GM18519 (cell line): ENCODE results near the gene RAB3D.
"Not testable (repeated sequence)": the region's sequence is repeated elsewhere in the genome, so short reads cannot be mapped to it uniquely, and the experiment has no call there.

Source experiments
- ATAC-seq: cut with Tn5 transposase; IDR thresholded peaks from one replicate; pipeline ENCODE4 v1.9.1; 2021; ENCODE audit warnings: mild to moderate bottlenecking, moderate library complexity; ENCODE audit not compliant: unreplicated experiment, low FRiP score

The RAB3D gene

DNA sequence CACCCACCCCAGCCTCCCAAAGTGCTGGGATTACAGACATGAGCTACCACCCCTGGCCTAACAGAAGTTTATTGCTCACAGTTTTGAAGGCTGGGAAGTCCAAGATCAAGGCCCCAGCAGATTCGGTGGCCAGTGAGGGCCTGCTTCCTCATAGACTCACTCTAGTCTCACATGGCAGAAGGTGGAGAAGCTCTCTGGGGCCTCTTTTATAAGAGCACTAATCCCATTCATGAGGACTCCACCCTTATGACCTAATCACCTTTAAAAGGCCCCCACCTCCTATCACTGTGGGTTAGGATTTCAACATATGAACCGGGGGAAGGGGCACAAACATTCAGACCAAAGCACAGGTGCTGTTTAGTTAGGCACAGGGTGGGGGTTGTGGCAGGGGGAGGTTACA is 28.1 kb upstream of the RAB3D start:
- no peak for ATAC-seq

DNA sequence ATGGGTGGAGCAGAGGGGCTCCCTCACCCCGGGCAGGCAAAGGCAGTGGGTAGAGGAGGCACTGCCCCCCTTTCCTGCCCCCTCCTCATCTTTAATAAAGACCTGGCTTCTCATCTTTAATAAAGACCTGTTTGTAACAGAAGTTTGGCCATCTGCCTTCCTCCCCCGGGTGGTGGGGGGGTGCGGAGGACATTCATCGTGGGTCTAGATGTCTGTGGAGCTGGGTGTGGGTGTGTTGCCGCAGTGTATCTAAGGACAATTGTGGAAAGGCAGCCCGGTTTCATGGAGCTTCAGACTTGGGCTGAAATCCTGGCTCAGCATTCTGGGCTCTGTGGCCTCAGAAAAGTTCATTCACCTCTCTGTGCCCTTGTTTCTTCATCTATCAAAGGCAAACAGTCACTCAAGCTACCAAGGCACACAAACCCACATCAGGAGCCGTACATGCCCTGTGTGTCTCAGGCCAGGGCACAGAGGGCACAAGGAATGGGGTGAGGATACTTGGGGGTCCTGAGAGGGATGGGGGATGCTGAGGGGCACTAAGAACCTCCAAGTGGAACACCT is 26.2 kb upstream of the RAB3D start:
- ATAC-seq: no peak

DNA sequence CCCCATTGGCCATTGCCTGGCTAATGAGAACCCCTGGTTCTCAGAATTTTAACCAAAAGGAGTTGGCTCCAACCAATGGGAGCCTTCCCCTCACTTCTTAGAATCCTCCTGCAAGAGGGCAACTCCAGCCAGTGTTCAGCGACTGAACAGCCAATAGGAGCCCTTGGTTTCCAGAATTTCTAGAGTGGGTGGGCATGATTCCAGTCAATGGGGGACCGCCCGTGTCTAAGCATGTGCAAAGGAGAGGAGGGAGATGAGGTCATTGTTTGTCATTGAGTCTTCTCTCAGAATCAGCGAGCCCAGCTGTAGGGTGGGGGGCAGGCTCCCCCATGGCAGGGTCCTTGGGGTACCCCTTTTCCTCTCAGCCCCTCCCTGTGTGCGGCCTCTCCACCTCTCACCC is 25.5 kb upstream of the RAB3D start:
- no peak for ATAC-seq

DNA sequence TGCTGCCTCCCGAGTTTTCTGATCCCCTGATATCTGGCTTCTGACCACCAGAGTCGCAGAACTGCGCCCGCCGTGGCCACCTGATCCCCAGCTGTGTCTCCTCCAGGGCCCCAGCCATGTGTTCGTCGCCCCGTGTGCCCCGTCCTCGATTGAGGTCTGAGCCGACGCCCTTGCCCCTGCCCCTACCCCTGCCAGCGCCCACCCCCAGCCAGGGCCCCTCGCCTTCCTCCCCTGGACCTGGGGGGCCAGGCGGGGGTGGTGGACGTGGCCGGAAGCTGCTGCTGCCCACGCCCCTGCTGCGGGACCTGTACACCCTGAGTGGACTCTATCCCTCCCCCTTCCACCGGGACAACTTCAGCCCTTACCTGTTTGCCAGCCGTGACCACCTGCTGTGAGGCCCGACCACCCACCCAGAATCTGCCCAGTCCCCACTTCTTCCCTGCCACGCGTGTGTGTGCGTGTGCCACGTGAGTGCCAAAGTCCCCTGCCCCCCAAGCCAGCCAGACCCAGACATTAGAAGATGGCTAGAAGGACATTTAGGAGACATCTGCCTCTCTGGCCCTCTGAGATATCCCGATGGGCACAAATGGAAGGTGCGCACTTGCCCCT is 24.9 kb upstream of the RAB3D start:
- no peak for ATAC-seq

DNA sequence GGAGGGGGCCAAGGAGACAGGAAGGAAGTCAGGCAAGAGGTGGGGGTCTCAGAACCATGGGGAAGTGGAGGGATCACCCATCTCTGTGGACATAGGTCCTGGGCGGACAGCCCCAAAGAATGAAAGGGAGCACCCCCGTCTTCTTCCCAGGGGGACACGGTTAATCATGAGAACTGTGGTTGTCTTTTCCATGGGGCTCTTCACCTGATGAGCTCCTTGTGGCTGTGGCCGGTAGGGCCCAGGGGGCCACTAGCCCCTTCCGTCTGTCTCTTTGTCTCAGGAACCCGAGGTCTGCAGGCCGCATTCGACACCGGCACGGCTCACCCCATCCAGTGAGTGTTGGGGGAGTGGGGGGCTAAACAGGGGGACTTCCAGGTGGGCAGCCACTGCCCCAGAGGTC is 24.4 kb upstream of the RAB3D start:
- ATAC-seq: no peak

DNA sequence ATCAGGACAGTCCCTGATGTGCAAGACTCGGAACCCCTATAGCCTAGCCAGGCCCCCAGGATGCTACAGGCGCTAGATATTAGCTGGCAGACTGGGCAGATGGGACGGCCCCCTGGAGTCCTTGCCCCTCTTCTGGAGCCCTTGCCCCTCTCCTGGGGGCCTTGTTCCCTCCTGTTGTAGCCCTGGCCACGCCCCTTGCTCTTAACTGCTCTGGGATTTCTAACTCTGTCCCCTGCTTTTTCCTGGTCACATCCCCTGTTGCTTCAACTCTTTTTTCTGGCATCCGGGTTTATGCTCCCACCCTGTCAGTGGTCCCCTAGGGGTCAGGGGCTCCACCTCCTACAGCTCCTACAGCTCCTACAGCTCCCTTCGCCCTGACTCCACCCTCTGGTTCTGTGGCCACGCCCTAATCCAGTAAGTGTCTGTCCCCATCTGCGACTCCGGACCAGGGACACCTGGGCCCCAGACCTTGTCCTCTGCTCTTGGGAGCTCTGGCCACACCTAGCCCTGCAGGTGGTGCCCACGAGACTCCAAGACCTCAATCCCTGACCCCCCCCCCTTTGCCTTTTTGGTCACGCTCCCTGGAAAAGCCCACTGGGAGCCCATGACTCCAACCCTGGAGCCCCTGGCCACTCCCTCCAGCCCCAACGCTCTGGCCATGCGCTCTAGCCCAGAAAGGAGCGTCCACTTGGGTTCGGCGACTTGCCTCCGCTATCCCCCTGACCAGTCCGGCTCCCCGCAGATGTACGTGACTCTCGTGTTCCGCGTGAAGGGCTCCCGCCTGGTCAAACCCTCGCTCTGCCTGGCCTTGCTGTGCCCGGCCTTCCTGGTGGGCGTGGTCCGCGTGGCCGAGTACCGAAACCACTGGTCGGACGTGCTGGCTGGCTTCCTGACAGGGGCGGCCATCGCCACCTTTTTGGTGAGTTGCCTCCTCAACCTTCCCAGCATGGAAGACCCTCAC is 22.6 kb upstream of the RAB3D start:
- ATAC-seq: no peak

DNA sequence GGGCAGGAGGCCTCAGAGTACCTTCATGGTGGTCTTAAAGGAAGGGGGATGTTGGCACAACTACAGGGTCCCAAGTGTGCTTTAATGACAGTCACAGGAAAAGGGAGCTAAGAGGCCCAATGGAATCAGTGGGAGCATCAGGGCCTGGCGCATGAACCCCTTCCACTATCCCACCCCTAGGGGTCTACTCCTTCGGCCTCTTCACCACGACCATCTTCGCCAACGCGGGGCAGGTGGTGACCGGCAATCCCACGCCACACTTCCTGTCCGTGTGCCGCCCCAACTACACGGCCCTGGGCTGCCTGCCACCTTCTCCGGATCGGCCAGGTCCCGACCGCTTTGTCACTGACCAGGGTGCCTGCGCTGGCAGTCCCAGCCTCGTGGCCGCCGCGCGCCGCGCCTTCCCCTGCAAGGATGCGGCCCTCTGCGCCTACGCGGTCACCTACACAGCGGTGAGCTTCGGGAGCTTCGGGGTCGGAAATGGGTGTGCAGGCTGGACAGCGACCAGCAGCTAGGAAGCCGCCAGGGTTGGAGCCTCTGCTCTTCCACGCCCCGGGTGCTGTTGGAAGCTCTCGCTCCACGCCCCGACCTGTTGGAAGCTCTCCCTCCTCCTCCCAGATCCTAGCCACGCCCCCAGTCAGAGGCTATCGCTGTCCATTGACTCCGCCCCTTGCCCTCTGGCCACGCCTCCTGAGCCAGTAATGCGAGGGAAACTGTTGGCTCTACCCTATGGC is 21.7 kb upstream of the RAB3D start:
- ATAC-seq: no peak

DNA sequence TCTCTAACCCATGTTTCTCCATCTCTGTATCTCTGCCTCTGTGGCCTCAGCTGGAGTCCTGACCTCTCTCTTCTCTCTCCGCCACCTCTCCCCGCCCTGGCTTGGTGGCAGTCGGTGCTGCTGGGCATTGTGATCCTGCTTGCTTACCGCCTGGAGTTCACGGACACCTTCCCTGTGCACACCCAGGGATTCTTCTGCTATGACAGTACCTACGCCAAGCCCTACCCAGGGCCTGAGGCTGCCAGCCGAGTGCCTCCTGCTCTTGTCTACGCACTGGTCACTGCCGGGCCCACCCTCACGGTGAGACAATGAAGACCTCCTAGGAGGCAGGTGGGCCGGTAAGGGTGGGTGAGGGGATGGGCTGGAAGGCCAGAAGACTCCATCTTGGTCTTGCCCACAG is 20.0 kb upstream of the RAB3D start:
- no peak for ATAC-seq

DNA sequence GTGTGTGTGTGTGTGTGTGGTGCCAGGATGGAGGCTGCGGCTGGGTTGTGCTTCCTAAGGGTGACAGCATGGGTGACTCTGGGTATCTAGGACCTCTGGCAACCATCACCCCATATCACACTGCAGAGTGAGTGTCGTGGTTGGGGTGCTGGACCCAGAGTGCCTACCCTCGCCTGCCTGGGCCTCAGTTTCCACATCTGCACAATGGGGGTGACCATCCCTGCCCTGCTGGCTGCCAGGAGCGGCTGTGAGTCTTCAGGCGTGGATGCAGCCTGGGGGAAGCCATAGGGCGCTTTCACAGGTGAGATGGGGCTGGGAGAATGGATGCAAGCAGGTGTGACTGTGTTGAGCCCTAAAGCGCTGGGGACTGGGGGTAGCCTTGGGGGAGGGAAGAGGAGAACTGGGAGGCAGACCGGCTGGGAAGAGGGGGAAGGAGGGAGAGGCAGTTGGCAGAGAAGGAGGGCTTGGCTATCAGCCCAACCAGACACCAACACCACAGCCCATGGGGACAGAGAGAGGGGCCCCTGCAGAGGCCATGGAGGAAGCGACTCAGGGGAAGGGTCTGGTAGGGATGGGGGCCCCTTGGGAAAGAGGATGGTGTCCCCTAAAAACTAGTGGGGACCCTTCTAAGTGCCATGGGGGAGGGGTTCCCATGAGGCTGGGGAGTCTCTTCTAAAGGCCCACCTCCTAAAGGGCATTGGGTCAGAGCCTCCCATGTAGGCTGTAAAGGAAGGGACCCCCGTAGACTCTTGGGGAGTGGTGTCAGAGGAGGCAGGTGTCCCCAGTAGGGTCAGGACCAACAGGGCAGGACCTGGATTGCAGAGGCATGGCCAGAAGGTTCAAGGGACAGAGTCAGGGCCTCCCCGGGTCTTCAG is 17.5 kb upstream of the RAB3D start:
- ATAC-seq: no peak

DNA sequence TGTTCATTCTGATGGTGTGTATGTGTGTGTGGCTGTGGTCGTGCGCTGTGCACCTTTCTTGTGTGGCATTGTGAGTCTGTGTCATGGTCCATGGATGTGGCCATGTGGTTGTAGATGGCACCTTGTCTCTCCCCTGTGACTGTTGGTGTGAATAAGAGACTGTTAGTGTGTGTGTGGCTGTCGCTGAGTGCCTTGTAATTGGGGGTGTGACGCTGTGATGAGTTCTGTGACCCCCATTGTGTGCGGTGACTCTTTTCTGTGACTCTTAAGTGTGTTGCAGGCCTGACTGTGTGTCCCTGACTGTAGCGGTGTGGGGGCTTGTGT is 16.6 kb upstream of the RAB3D start:
- no peak for ATAC-seq

DNA sequence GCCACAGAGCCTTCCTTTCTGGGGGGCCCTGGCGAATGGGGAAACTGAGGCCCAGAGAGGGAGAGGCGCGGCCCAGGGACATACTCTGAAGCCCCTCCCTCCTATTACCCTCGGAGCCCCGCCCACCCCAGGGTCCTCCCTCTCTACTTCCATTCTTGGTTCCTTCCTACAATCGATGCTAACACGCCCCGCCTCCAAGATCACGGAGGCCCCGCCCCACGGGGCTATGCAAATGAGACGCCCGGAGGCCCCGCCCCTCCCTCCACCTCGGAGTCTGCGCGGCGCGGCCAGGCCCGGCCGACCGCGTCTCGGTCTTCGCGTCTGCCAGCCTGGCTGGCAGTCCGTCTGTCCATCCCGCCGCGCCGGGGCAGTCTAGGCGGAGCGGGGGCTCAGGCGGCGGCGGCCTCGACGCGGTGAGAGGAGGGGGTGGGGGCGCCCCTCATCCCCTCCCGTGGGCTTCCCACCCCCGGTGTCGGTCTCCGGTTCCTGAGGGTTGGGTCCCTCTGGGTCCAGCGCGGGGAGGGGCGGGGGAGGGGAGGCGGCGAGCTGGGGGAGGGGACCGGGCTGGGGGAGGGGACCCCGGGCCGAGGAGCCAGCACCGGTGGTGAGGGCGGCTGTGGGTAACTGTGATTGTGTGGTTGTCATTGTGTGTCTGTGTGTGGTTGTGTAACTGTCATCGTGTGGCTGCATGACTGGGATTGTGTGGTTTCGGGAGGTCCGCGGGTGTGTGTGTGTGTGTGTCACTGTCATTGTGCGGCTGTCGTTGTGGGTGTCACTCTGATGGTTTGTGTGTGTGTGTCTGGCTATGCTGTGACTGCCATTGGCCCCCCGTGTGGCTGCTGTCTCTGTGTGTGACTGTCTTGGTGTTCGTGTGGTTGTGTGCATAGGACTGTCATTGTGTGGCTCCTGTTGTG is 16.0 kb upstream of the RAB3D start, which contains the start of gene PLPPR2:
PLPPR2 (plus strand) TSS at position 273 of the 914 bp plus-strand sequence. CDS start 2,242 bp downstream, outside the sequence.
- no peak for ATAC-seq

DNA sequence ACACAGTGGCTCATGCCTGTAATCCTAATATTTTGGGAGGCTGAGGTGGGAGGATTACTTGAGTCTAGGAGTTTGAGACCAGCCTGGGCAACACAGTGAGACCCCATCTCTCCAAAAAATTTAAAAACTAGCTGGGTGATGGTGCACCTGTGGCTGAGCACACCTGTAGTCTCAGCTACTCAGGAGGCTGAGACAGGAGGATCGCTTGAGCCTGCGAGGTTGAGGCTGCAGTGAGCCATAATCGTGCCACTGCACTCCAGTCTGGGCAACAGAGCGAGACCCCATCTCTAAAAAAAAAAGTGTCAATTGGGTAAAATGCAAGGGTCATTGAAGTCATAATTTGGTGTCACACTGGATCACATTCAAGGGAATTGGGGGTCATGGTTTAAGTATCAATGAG is 14.6 kb upstream of the RAB3D start:
- ATAC-seq: not testable (repeated sequence)

DNA sequence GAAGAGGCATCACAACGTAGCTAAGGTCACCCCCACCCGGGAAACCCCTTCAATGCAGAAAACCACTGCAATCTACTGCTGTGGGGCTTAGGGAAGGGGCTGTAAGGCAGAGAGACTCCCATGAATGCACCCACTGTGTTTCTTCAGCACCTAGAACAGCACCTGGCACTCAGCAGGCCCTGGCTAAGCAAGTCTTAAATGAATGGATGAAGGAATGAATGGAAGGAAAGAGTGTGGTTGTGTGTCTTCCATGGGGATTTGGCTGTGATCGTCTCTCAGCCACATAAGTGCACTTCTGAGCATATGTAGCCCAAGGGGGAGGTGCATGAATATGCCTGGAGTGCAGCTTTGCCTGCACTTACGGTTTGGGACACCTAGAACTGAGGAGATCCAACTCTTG is 9.7 kb upstream of the RAB3D start:
- ATAC-seq: no peak

DNA sequence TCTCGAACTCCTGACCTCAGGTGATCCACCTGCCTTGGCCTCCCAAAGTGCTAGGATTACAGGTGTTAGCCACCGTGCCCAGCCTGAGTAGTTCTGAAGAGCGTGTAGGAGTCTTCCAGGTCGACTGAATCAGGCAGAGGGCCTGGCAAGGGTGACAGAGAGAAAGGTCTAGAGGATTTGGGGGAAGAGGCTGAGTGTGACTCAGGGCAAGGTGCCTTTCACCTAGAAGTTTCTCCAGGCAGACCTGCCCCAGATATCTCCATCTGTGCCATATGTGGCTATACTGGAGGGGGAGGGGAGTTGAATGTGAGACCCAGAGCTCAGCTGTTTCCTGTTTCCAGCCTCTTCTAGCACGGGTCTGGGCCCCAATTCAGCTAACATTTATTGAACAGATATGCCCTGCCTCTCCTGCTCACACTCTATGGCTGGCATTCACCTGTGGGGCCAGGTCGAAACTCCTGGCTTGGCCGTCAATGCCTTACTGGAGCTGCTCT is 8.1 kb upstream of the RAB3D start:
- ATAC-seq: no peak

DNA sequence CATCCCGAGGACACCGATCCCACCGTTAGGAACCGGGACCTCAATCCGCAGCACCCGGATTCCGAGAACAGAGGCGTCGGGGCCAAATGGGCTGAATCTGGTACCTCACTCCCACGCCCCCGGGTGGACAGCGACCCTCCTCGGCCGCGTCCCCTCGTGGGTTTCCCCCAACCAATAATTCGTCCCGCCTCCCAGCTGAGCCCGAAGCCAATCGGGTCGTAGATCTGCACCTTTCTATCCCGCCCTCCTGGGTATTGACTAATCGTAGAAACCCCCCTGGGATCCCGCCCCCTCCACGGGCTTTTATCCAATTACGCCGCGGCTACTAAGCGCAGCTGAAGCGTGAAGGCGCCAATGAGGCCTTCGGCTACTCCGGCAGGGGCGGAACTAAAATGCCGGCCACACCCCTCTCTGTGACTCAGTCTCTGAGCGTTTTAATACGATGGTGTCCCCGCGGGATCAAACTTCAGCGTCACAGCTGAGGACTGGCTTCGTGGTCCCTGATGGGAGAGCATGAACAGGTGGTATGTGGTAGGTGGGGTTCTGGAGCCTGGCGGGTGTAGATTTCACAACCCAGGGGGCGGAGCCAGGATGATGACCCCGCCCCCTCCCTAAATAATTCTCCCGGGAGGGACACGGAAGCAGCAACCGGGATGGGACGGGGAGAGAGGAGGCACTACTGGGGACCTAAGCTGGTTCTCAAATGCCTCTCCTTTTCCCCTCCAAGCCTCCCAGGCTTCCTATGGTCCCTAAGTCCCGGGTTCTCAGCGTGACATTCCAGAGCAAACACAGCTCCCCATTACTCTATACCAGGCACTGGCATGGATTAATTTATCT is 6.9 kb upstream of the RAB3D start, which contains the start of the genes CCDC159 and TMEM205:
CCDC159 (plus strand) TSS at position 416 of the 837 bp plus-strand sequence; CDS start at position 504, 88 bp downstream.
TMEM205 (minus strand) TSS at position 165 of the 837 bp plus-strand sequence. CDS start 649 bp downstream, outside the sequence.
- ATAC-seq: peak; percentile 81

DNA sequence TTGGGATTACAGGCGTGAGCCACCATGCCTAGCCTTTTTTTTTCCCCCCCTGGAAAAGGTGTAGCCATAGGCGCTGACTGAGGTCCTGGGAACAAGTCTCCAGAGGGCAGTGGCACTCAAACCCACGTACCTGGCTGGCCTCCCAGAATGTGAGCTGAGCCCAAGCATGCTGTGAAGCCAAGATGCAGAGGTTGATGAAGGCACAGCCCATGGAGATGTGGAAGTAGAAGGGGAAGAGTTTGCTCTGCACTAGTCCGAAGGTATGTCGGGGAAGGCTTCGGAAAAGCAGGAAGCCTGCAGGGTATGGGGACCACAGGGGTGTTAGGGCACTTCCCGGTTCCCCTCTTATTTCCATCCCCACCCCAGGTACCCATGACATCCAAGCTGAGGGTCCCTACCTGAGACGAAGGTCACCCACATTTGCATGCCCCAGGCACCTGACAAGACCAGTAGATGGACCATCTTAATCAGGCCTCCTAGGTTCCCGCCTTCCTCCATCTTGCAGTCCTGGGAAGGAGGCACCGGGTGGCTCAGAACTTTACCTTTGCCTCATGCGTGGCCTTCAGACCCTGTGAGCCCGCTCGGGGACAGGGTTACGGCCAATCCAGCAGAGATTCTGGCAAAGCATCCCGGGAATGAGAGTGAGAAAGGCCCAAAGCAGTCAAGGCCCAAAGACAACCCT is 5.8 kb upstream of the RAB3D start:
- no peak for ATAC-seq

DNA sequence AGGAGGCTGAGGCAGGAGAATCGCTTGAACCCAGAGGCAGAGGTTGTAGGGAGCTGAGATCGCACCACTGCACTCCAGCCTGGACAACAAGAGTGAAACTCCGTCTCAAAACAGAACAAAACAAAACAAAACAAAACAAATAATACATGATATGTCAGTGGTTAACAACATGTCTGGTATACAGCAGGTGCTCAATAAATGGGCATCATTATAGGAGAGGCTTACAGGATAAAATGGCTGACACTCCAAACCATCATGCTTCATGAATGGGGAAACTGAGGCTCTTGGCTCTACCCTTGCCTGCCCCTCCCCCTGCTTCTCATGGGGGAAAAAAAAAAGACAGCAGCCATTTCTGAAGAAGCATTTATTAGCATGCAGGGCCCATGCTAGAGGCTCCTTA is 3.0 kb upstream of the RAB3D start:
- ATAC-seq: no peak
